Mesendoderm (in vitro differentiated cells): ENCODE data around the gene SPRR2F.
"Not testable (repeated sequence)": the region's sequence is repeated elsewhere in the genome, so short reads cannot be mapped to it uniquely, and the experiment has no call there.

Experiments
- DNase-seq: peaks from one replicate; pipeline ENCODE4 v3.0.0; 2013
- H2AK5ac ChIP-seq: 2 replicates; pipeline ENCODE4 v1.6.1; 2013; ENCODE audit warnings: low read length, inconsistent platforms
- H2BK120ac ChIP-seq: 2 replicates; pipeline ENCODE4 v1.6.1; 2013; ENCODE audit warnings: low read depth, mild to moderate bottlenecking, low read length, moderate library complexity, mixed read lengths
- H2BK15ac ChIP-seq: replicated peaks from 2 replicates; pipeline ENCODE4 v1.6.1; 2013; ENCODE audit warnings: low read depth, mild to moderate bottlenecking, moderate library complexity
- H2BK5ac ChIP-seq: 2 replicates; pipeline ENCODE4 v1.6.1; 2013; ENCODE audit warnings: low read length, inconsistent platforms
- H3K18ac ChIP-seq: 2 replicates; pipeline ENCODE4 v1.6.1; 2013; ENCODE audit warnings: mild to moderate bottlenecking, low read length, mixed read lengths
- H3K23ac ChIP-seq: one replicate; pipeline ENCODE4 v1.6.1; 2013; ENCODE audit warnings: low read length
- H3K27ac ChIP-seq: 2 replicates; pipeline ENCODE4 v1.5.1; 2013; ENCODE audit warnings: low read depth, mild to moderate bottlenecking, inconsistent platforms, low read length, moderate library complexity
- H3K27me3 ChIP-seq: 2 replicates; pipeline ENCODE4 v1.6.1; 2013; ENCODE audit warnings: low read length, control low read depth, mild to moderate bottlenecking, inconsistent platforms; ENCODE audit not compliant: insufficient read depth, poor library complexity
- H3K36me3 ChIP-seq: 2 replicates; pipeline ENCODE4 v1.6.1; 2013; ENCODE audit warnings: low read length, inconsistent platforms; ENCODE audit not compliant: control insufficient read depth, insufficient read depth
- H3K4ac ChIP-seq: one replicate; pipeline ENCODE4 v1.6.1; 2013; ENCODE audit warnings: low read depth, mild to moderate bottlenecking, low read length, moderate library complexity
- H3K4me1 ChIP-seq: 2 replicates; pipeline ENCODE4 v1.6.1; 2013; ENCODE audit warnings: low read depth, low read length, inconsistent platforms; ENCODE audit not compliant: control insufficient read depth
- H3K4me2 ChIP-seq: 2 replicates; pipeline ENCODE4 v1.6.1; 2013; ENCODE audit warnings: low read length
- H3K4me3 ChIP-seq: 2 replicates; pipeline ENCODE4 v1.5.1; 2013; ENCODE audit warnings: mild to moderate bottlenecking, low read length
- H3K56ac ChIP-seq: one replicate; pipeline ENCODE4 v1.6.1; 2013; ENCODE audit warnings: low read length
- H3K79me1 ChIP-seq: 2 replicates; pipeline ENCODE4 v1.6.1; 2013; ENCODE audit warnings: low read length, inconsistent platforms
- H3K79me2 ChIP-seq: 2 replicates; pipeline ENCODE4 v1.6.1; 2013; ENCODE audit warnings: mild to moderate bottlenecking, low read length; ENCODE audit not compliant: control insufficient read depth, insufficient read depth
- H3K9ac ChIP-seq: 2 replicates; pipeline ENCODE4 v1.6.1; 2013; ENCODE audit warnings: low read length, inconsistent platforms
- H4K5ac ChIP-seq: one replicate; pipeline ENCODE4 v1.6.1; 2013; ENCODE audit warnings: low read length
- H4K8ac ChIP-seq: one replicate; pipeline ENCODE4 v1.6.1; 2013; ENCODE audit warnings: low read depth, mild to moderate bottlenecking, control low read depth, low read length, moderate library complexity
- WGBS: extraction: QIAGEN DNeasy Blood & Tissue Kit; methylation state at CpG from one replicate; pipeline ENCODE4 v1.1.7; 2013; ENCODE audit warnings: low lambda C conversion rate, missing lambda C conversion rate; ENCODE audit not compliant: insufficient coverage; ENCODE audit errors: extremely low coverage; 5-methylcytosine and 5-hydroxymethylcytosine counted together

The SPRR2F gene

GRCh38 chr1:153122831-153123421 lies 9.6 kb upstream of the SPRR2F start:
- H3K27me3 ChIP-seq: no peaks in the 10 kb centered on the region
- H3K23ac ChIP-seq: no peak overlapping the region
- peak overlapping the region; percentile 74 for H4K5ac ChIP-seq
- DNase-seq: peak; percentile 97
- no peak overlapping the region for H3K4ac ChIP-seq
- no peaks in the 10 kb centered on the region for H3K79me1 ChIP-seq
- H3K36me3 ChIP-seq: no peaks in the 10 kb centered on the region
- peak overlapping the region; percentile 96 for H3K27ac ChIP-seq
- H3K4me2 ChIP-seq: no peak overlapping the region
- H3K4me1 ChIP-seq: peaks cover 2% of the 10 kb centered on the region
- H2AK5ac ChIP-seq: no peak overlapping the region
- no CpG with 5 or more reads among the region's 3 CpGs for WGBS
- H2BK5ac ChIP-seq: peak overlapping the region; percentile 98
- peak overlapping the region; percentile 8 for H2BK15ac ChIP-seq
- H4K8ac ChIP-seq: no peak overlapping the region
- no peak overlapping the region for H2BK120ac ChIP-seq
- no peak overlapping the region for H3K18ac ChIP-seq
- H3K56ac ChIP-seq: peak overlapping the region; percentile 80
- H3K4me3 ChIP-seq: no peak overlapping the region
- no peak overlapping the region for H3K9ac ChIP-seq
- H3K79me2 ChIP-seq: no peaks in the 10 kb centered on the region

GRCh38 chr1:153120945-153121344 lies 7.6 kb upstream of the SPRR2F start:
- H3K56ac ChIP-seq: no peak overlapping the region

GRCh38 chr1:153119491-153119971 lies 6.2 kb upstream of the SPRR2F start:
- H3K27me3 ChIP-seq: no peaks in the 10 kb centered on the region
- H3K4ac ChIP-seq: no peak overlapping the region
- H3K4me2 ChIP-seq: no peak overlapping the region
- no peak overlapping the region for H3K23ac ChIP-seq
- H3K18ac ChIP-seq: no peak overlapping the region
- WGBS: no CpG with 5 or more reads among the region's 3 CpGs
- no peak overlapping the region for H4K8ac ChIP-seq
- no peak overlapping the region for H3K56ac ChIP-seq
- no peak overlapping the region for H4K5ac ChIP-seq
- no peaks in the 10 kb centered on the region for H3K79me1 ChIP-seq
- peaks cover 2% of the 10 kb centered on the region for H3K4me1 ChIP-seq
- no peaks in the 10 kb centered on the region for H3K79me2 ChIP-seq
- no peak overlapping the region for H2BK15ac ChIP-seq
- H3K9ac ChIP-seq: no peak overlapping the region
- no peak overlapping the region for H2AK5ac ChIP-seq
- no peak overlapping the region for H3K4me3 ChIP-seq
- H3K27ac ChIP-seq: no peak overlapping the region
- no peak for DNase-seq
- H3K36me3 ChIP-seq: no peaks in the 10 kb centered on the region
- H2BK120ac ChIP-seq: no peak overlapping the region
- no peak overlapping the region for H2BK5ac ChIP-seq

More at GRCh38 chr1:153120945-153121344, 7.6 kb upstream of the SPRR2F start:
- DNase-seq: no peak
- H3K18ac ChIP-seq: no peak overlapping the region
- no peak overlapping the region for H3K27ac ChIP-seq
- H2BK120ac ChIP-seq: no peak overlapping the region
- no peak overlapping the region for H3K23ac ChIP-seq
- no peak overlapping the region for H3K4me3 ChIP-seq
- H3K79me2 ChIP-seq: no peaks in the 10 kb centered on the region
- H3K4me1 ChIP-seq: peaks cover 2% of the 10 kb centered on the region
- H2BK5ac ChIP-seq: no peak overlapping the region
- no peak overlapping the region for H2BK15ac ChIP-seq
- H3K4me2 ChIP-seq: no peak overlapping the region
- no peak overlapping the region for H4K8ac ChIP-seq
- no peak overlapping the region for H2AK5ac ChIP-seq
- H3K27me3 ChIP-seq: no peaks in the 10 kb centered on the region
- no peak overlapping the region for H4K5ac ChIP-seq
- H3K9ac ChIP-seq: no peak overlapping the region
- no peaks in the 10 kb centered on the region for H3K36me3 ChIP-seq
- H3K79me1 ChIP-seq: no peaks in the 10 kb centered on the region
- H3K4ac ChIP-seq: no peak overlapping the region

GRCh38 chr1:153115264-153115663 lies 1.9 kb upstream of the SPRR2F start:
- H2BK15ac ChIP-seq, H2AK5ac ChIP-seq, H3K79me1 ChIP-seq, H3K36me3 ChIP-seq, H3K4me2 ChIP-seq, H2BK120ac ChIP-seq, H3K79me2 ChIP-seq, H4K8ac ChIP-seq, H3K27ac ChIP-seq, H4K5ac ChIP-seq, H2BK5ac ChIP-seq, H3K9ac ChIP-seq, DNase-seq, H3K4me3 ChIP-seq, H3K27me3 ChIP-seq, H3K56ac ChIP-seq, H3K4ac ChIP-seq, H3K4me1 ChIP-seq, H3K18ac ChIP-seq, H3K23ac ChIP-seq: not testable (repeated sequence)

- H4K8ac ChIP-seq, H3K56ac ChIP-seq, H3K9ac ChIP-seq, H2BK120ac ChIP-seq, H3K27ac ChIP-seq, DNase-seq, H3K4me2 ChIP-seq, H2BK15ac ChIP-seq, H4K5ac ChIP-seq, H3K4me1 ChIP-seq, H2BK5ac ChIP-seq, H3K4me3 ChIP-seq, H3K4ac ChIP-seq, H3K36me3 ChIP-seq, H3K18ac ChIP-seq, H3K79me1 ChIP-seq, H3K79me2 ChIP-seq, H2AK5ac ChIP-seq, H3K23ac ChIP-seq, H3K27me3 ChIP-seq: not testable (repeated sequence)
- WGBS: no CpG with 5 or more reads among the region's 5 CpGs
These were observed 862 bp downstream of the SPRR2F start for GRCh38 chr1:153112454-153112853.

GRCh38 chr1:153100245-153100644 lies 13.1 kb downstream of the SPRR2F start:
- Histone ChIP-seq H3K79me2 (no peaks in the 10 kb centered on the region), H3K4me1 (no peaks in the 10 kb centered on the region), H4K8ac (no peak overlapping the region), H2AK5ac (no peak overlapping the region), H3K56ac (no peak overlapping the region), H3K27me3 (no peaks in the 10 kb centered on the region), H2BK120ac (no peak overlapping the region), H3K27ac (no peak overlapping the region), H2BK5ac (no peak overlapping the region), H4K5ac (no peak overlapping the region), H3K4me3 (no peak overlapping the region), H3K4me2 (no peak overlapping the region), H3K23ac (no peak overlapping the region), H3K79me1 (no peaks in the 10 kb centered on the region), H3K36me3 (no peaks in the 10 kb centered on the region), H3K4ac (no peak overlapping the region), H3K18ac (no peak overlapping the region), H3K9ac (no peak overlapping the region), H2BK15ac (no peak overlapping the region)
- peak; percentile 31 for DNase-seq
- no CpG with 5 or more reads among the region's 5 CpGs for WGBS
